Measurements from ENCODE around the gene COQ10A. TPM values are rescaled to one million over a fixed set of nuclear protein-coding genes. Genes with fewer than 3 reads are reported as not detected.

COQ10A gene
- total RNA-seq, 4 donors from 2014 or later: 2.1 to 28.9 (median 15.2) TPM

- H3K36me3 ChIP-seq: no peaks in the 10 kb centered on the region
- H3K27ac ChIP-seq: peak overlapping the region; percentile 87 to 99
- TF ChIP-seq CTCF (IDR thresholded peaks at IDR 0.05): no peak
- no peaks in the 10 kb centered on the region for H3K9me3 ChIP-seq
- H3K27me3 ChIP-seq: no peaks in the 10 kb centered on the region
- no peak for DNase-seq
- intact Hi-C loops (cut with DNase I; ENCODE audit: low total_unique reads): loop anchor here (5.0 kb wide), 1 partner anchor 108 kb away; the partner anchor contains the start of genes RPL41 and ZC3H10
- peaks cover 3 to 8% of the 10 kb centered on the region in 2 donors for H3K4me1 ChIP-seq
- H3K4me3 ChIP-seq: peak overlapping the region; percentile 59 to 60
Observed at GRCh38 chr12:56224954-56225353, 41.8 kb upstream of the COQ10A start.

GRCh38 chr12:56229082-56229481, 37.7 kb upstream of the COQ10A start:
- Histone ChIP-seq H3K4me3 (no peak overlapping the region), H3K27ac (no peak overlapping the region), H3K9me3 (no peaks in the 10 kb centered on the region), H3K36me3 (no peaks in the 10 kb centered on the region), H3K4me1 (no peaks in the 10 kb centered on the region), H3K27me3 (no peaks in the 10 kb centered on the region)
- DNase-seq: no peak
- TF ChIP-seq POLR2A (IDR thresholded peaks at IDR 0.05) (no peak), CTCF (IDR thresholded peaks at IDR 0.05) (no peak)
- intact Hi-C loops (cut with DNase I; ENCODE audit: low total_unique reads): no loop called here

- Histone ChIP-seq H3K4me3 (no peak within 1 kb of the TSS), H3K4me1 (no peaks in the 10 kb centered on the region), H3K36me3 (no peaks in the 10 kb centered on the region), H3K27ac (no peak within 1 kb of the TSS), H3K9me3 (no peaks in the 10 kb centered on the region), H3K27me3 (no peaks in the 10 kb centered on the region)
- TF ChIP-seq POLR2A (IDR thresholded peaks at IDR 0.05) (no peak), CTCF (IDR thresholded peaks at IDR 0.05) (no peak)
- intact Hi-C loops (cut with DNase I; ENCODE audit: low total_unique reads): no loop called here
- no peak for DNase-seq
Observed at GRCh38 chr12:56229916-56230431, 36.8 kb upstream of the COQ10A start, which contains the start of gene SLC39A5. SLC39A5 (plus strand) TSS chr12:56230051; CDS start chr12:56231275, 1,224 bp downstream.

- intact Hi-C loops (cut with DNase I; ENCODE audit: low total_unique reads): no loop called here
- Histone ChIP-seq H3K27ac (no peak overlapping the region), H3K9me3 (no peaks in the 10 kb centered on the region)
Observed at GRCh38 chr12:56230432-56231183, 36.1 kb upstream of the COQ10A start.

More at GRCh38 chr12:56230432-56231183, 36.1 kb upstream of the COQ10A start:
- H3K27me3 ChIP-seq: no peaks in the 10 kb centered on the region
- no peaks in the 10 kb centered on the region for H3K36me3 ChIP-seq
- no peak for DNase-seq
- H3K4me1 ChIP-seq: no peaks in the 10 kb centered on the region
- no peak overlapping the region for H3K4me3 ChIP-seq
- TF ChIP-seq CTCF (IDR thresholded peaks at IDR 0.05) (no peak), POLR2A (IDR thresholded peaks at IDR 0.05) (no peak)
